GM18907 (cell line): ENCODE results near the gene OR2V2.
"Not testable (repeated sequence)": the region's sequence is repeated elsewhere in the genome, so short reads cannot be mapped to it uniquely, and the experiment has no call there.

Experiments used
- ATAC-seq: cut with Tn5 transposase; IDR thresholded peaks from one replicate; pipeline ENCODE4 v1.9.1; 2021; ENCODE audit warnings: mild to moderate bottlenecking, moderate library complexity; ENCODE audit not compliant: unreplicated experiment

Gene OR2V2

GRCh38 chr5:181168595-181169118 is 21.3 kb downstream of the OR2V2 start:
- ATAC-seq = no peak

GRCh38 chr5:181169459-181170236 is 22.3 kb downstream of the OR2V2 start:
- ATAC-seq = not testable (repeated sequence)

- ATAC-seq = no peak
Measured at GRCh38 chr5:181170237-181170825, 22.9 kb downstream of the OR2V2 start.

- no peak for ATAC-seq
Measured at GRCh38 chr5:181170996-181171395, 23.6 kb downstream of the OR2V2 start.

GRCh38 chr5:181171782-181172181 is 24.4 kb downstream of the OR2V2 start:
- ATAC-seq = no peak

- ATAC-seq = peak; percentile 35
Measured at GRCh38 chr5:181173027-181173419, 25.6 kb downstream of the OR2V2 start.

GRCh38 chr5:181173420-181174342 is 26.3 kb downstream of the OR2V2 start:
- peak; percentile 60 for ATAC-seq

GRCh38 chr5:181176254-181176952 is 29.0 kb downstream of the OR2V2 start:
- no peak for ATAC-seq

GRCh38 chr5:181177559-181177958 is 30.2 kb downstream of the OR2V2 start:
- not testable (repeated sequence) for ATAC-seq

GRCh38 chr5:181181650-181182565 is 34.5 kb downstream of the OR2V2 start:
- ATAC-seq = peak; percentile 56

GRCh38 chr5:181182651-181183050 is 35.3 kb downstream of the OR2V2 start:
- no peak for ATAC-seq

GRCh38 chr5:181184845-181185216 is 37.4 kb downstream of the OR2V2 start:
- no peak for ATAC-seq

GRCh38 chr5:181185560-181185959 is 38.2 kb downstream of the OR2V2 start:
- ATAC-seq = no peak

GRCh38 chr5:181186022-181186421 is 38.6 kb downstream of the OR2V2 start:
- no peak for ATAC-seq

- ATAC-seq = no peak
Measured at GRCh38 chr5:181186986-181187499, 39.7 kb downstream of the OR2V2 start.

- ATAC-seq = no peak
Measured at GRCh38 chr5:181187500-181188213, 40.3 kb downstream of the OR2V2 start.

GRCh38 chr5:181188700-181189362 is 41.4 kb downstream of the OR2V2 start:
- no peak for ATAC-seq

- no peak for ATAC-seq
Measured at GRCh38 chr5:181189363-181189961, 42.1 kb downstream of the OR2V2 start.
